Rectal smooth muscle tissue (tissue), 1 donor: ENCODE measurements around the gene SPATA33.

ENCODE experiments used
- H3K27ac ChIP-seq: one replicate; pipeline ENCODE4 v1.7.0; 2013; ENCODE audit warnings: low read depth, low read length, inconsistent platforms
- H3K27me3 ChIP-seq: one replicate; pipeline ENCODE4 v1.7.0; 2013; ENCODE audit warnings: low read length; ENCODE audit not compliant: control insufficient read depth, insufficient read depth
- H3K36me3 ChIP-seq: one replicate; pipeline ENCODE4 v1.7.0; 2013; ENCODE audit warnings: low read length; ENCODE audit not compliant: control insufficient read depth, insufficient read depth
- H3K4me1 ChIP-seq: one replicate; pipeline ENCODE4 v1.7.0; 2013; ENCODE audit warnings: low read length; ENCODE audit not compliant: control insufficient read depth, insufficient read depth
- H3K4me3 ChIP-seq: one replicate; pipeline ENCODE4 v1.7.0; 2013; ENCODE audit warnings: low read length
- H3K9ac ChIP-seq: one replicate; pipeline ENCODE4 v1.7.0; 2013; ENCODE audit warnings: low read length

SPATA33 gene

DNA sequence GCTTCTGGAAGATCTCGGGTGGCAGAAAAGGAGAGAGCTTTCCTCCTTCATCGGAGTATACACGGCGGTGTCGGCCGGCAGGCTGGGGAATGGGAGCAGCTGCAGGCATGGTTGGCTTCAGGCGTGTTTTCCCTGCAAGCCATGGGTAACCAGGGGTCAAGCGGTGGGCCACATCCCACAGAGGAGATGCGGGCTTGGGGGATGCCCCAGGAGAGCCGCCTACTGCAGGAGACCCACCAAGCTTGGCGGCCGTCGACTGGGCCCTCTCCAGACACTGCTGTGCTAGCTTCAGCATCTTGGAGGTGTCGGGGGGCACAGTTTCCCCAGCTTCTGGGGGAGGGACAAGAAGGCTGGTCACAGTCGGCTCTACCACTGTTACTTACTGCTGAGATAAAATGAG is 58.9 kb downstream of the SPATA33 start:
- H3K27ac ChIP-seq: no peak overlapping the region
- no peaks in the 10 kb centered on the region for H3K27me3 ChIP-seq
- peaks cover 3% of the 10 kb centered on the region for H3K4me1 ChIP-seq
- H3K4me3 ChIP-seq: no peak overlapping the region
- H3K9ac ChIP-seq: no peak overlapping the region
- H3K36me3 ChIP-seq: no peaks in the 10 kb centered on the region

DNA sequence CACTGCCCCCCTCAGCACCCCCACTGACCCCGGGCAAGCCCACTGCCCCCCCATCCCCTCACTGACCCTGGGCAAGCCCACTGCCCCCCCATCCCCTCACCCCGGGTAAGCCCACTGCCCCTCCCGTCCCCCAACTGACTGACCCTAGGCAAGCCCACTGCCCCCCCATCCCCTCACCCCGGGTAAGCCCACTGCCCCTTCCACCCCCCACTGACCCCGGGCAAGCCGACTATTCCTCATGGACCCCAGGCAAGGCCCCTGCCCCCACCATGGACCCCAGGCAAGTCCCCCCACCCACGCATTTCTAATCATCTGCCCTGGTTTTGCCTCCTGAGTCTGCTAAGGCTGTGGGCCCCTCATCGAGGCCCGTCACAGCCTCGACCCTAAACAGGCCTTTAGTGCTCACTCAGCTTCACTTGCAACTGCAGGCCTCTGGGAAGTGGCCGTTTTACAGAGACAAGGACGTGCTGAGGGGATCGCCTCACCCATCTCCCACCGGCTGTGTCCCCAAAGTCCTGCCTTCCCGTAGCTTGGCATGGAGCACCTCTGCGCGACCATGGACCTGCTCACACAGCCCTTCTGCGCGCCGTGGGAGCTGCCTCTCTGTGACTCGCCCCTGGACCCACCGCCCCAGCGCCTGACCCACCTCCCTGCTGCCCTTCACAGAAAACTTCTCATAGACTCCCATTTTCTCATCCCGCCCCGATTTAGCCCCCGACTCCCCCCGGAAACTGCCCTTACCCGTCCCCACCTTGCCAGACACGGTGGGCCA is 59.5 kb downstream of the SPATA33 start:
- Histone ChIP-seq H3K27me3 (no peaks in the 10 kb centered on the region), H3K4me1 (peaks cover 3% of the 10 kb centered on the region), H3K36me3 (no peaks in the 10 kb centered on the region), H3K27ac (no peak overlapping the region), H3K9ac (no peak overlapping the region), H3K4me3 (no peak overlapping the region)

- no peak overlapping the region for H3K27ac ChIP-seq
- no peak overlapping the region for H3K9ac ChIP-seq
- H3K36me3 ChIP-seq: no peaks in the 10 kb centered on the region
- no peaks in the 10 kb centered on the region for H3K27me3 ChIP-seq
- H3K4me3 ChIP-seq: no peak overlapping the region
- H3K4me1 ChIP-seq: peaks cover 11% of the 10 kb centered on the region
Measured at GRCh38 chr16:89717688-89718505, 60.3 kb downstream of the SPATA33 start.
